Lower leg skin (tissue), 4 donors: ENCODE measurements around the gene PIP4K2A. TPM values are rescaled to one million over a fixed set of nuclear protein-coding genes. Genes with fewer than 3 reads are reported as not detected.
"Not testable (repeated sequence)": the region's sequence is repeated elsewhere in the genome, so short reads cannot be mapped to it uniquely, and the experiment has no call there.

Experiments
- DNase-seq, 2 donors: peaks; one replicate each; pipeline ENCODE4 v3.0.0-alpha.2; 2019; ENCODE audit warnings: low spot score in 2 of 2
- H3K4me3 ChIP-seq: fragments of 200-600 bp; sonication (generic); 2 replicates; pipeline ENCODE4 v1.5.1; 2017; ENCODE audit warnings: mild to moderate bottlenecking, low read depth; ENCODE audit not compliant: poor library complexity, severe bottlenecking
- POLR2A ChIP-seq, 2 donors: fragments of 450-650 bp; IDR thresholded peaks; one replicate each; pipeline ENCODE4 v1.6.1; 2016 to 2017; ENCODE audit warnings: antibody characterized with exemption in 2 of 2, mild to moderate bottlenecking in 1 of 2, moderate library complexity in 1 of 2
- WGBS, 2 donors: methylation state at CpG; one replicate each; pipeline ENCODE4 v1.1.5; 2018; 5-methylcytosine and 5-hydroxymethylcytosine counted together
- intact Hi-C: fragments of 100-400 bp; cut with DNase I; formaldehyde crosslinking; loops from one replicate; pipeline ENCODE4 v1.15.0; 2023; ENCODE audit warnings: low total_unique reads
- total RNA-seq, 4 donors: library from RNA; depleted of rRNA; stranded (reverse); fragments of >200 nt; gene quantifications; one replicate each; pipeline ENCODE4 v1.1.0, GENCODE V29; 2016
- TF ChIP-seq, protein P1 (sequence below), 3 donors: fragments of 450-650 bp; IDR thresholded peaks; one replicate each; pipeline ENCODE4 v1.5.1; 2016; ENCODE audit warnings: antibody characterized with exemption in 3 of 3, mild to moderate bottlenecking in 3 of 3, moderate library complexity in 2 of 3

The PIP4K2A gene
- total RNA-seq, 4 donors from 2014 or later = 2.3 to 12.4 (median 6.6) TPM

DNA sequence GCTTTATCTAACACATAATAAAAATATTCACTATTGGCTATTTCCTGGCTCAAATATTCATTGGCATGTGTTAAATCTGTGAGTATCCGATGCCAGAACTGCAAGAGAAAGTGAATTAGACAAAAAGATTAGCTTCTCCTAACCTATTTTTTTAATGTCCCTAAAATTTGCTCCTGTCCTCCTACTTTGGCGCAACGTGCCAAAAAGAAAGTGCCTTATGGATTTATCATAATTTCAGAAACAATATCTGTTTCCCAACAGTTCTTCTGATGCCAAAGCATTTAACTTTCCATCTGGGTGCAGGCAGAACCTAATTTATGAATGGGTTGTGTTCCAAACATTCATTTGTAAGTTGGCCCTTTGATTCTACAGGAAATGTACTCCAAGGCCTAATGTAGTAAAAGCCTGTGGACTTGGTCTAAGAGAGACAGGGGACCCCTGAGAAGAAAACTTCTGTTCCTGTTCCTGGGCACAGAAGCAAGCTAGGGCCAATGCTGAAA is 15.4 kb downstream of the PIP4K2A start:
- TF ChIP-seq, protein P1, sequence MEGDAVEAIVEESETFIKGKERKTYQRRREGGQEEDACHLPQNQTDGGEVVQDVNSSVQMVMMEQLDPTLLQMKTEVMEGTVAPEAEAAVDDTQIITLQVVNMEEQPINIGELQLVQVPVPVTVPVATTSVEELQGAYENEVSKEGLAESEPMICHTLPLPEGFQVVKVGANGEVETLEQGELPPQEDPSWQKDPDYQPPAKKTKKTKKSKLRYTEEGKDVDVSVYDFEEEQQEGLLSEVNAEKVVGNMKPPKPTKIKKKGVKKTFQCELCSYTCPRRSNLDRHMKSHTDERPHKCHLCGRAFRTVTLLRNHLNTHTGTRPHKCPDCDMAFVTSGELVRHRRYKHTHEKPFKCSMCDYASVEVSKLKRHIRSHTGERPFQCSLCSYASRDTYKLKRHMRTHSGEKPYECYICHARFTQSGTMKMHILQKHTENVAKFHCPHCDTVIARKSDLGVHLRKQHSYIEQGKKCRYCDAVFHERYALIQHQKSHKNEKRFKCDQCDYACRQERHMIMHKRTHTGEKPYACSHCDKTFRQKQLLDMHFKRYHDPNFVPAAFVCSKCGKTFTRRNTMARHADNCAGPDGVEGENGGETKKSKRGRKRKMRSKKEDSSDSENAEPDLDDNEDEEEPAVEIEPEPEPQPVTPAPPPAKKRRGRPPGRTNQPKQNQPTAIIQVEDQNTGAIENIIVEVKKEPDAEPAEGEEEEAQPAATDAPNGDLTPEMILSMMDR (IDR thresholded peaks at IDR 0.05) = no peak
- no peak for TF ChIP-seq POLR2A (IDR thresholded peaks at IDR 0.05)
- intact Hi-C loops = no loop called here
- no peak for DNase-seq
- H3K4me3 ChIP-seq = no peak overlapping the region
- WGBS, 2 donors = 46 to 56% methylated on average over 3 of the region's 3 CpGs

DNA sequence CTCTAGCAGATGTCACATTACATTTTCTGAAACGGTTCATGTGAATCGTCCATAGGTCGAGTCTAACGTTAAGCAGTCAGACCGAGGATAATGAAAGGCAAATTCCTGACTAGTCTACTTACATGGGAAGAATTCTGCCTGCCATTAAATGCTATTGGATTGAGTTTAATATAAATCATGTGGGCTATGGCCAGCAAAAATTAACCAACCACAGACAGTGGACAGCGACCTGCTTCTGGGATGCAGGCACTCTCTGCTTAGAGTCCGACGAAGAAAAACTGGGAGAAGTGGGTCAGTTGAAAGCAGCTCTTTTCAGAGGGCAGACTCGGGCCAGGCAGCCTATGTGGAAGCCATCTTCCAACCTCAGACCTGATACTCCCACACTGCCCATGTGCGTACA is 16.6 kb downstream of the PIP4K2A start:
- no peak for DNase-seq
- intact Hi-C loops = no loop called here
- no peak for TF ChIP-seq POLR2A (IDR thresholded peaks at IDR 0.05)
- TF ChIP-seq, protein P1 (IDR thresholded peaks at IDR 0.05) = no peak
- H3K4me3 ChIP-seq = no peak overlapping the region
- WGBS, 2 donors = 89 to 93% methylated on average over 10 of the region's 10 CpGs

DNA sequence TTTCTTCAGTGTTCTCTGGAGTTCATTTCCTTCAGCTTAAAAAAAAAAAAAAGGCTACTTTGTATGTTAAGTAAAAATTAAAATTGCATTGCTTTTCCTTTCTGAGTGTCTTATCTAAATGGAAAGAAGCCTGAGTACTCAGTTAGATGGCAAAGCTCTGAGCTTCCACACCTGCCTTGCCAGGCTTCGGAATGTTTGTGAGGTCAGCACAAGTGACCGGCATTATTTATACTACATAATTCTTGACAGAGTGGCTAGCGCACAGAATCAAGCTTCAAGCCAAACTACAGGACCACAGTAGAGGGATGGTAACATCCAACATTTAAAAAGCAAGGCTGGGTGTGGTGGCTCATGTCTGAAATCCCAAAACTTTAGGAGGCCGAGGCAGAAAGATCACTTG is 17.3 kb downstream of the PIP4K2A start:
- intact Hi-C loops = no loop called here
- no peak for TF ChIP-seq POLR2A (IDR thresholded peaks at IDR 0.05)
- TF ChIP-seq, protein P1 (IDR thresholded peaks at IDR 0.05) = no peak
- 96 to 97% methylated on average over 4 of the region's 4 CpGs for WGBS, 2 donors
- no peak for DNase-seq
- no peak overlapping the region for H3K4me3 ChIP-seq

DNA sequence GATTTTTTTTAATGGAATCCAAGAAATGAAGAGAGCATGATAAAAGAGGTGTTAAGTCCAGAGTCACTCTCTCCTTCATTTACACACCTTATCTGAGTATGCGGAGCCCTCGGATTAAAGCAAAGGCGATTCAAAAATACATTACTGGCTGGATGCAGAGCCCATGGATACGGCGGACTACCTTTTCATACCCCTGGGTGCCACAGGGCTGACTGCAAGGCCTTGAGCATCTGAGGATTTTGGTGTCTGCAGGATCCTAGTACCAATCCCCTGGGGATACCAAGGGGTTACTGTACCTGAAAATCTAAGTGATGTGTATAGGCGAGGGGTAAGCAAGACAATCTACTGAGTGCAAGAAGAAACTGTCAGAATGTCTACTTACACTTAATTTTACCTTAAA is 20.5 kb downstream of the PIP4K2A start:
- WGBS, 2 donors = 93 to 98% methylated on average over 6 of the region's 6 CpGs
- intact Hi-C loops = no loop called here

DNA sequence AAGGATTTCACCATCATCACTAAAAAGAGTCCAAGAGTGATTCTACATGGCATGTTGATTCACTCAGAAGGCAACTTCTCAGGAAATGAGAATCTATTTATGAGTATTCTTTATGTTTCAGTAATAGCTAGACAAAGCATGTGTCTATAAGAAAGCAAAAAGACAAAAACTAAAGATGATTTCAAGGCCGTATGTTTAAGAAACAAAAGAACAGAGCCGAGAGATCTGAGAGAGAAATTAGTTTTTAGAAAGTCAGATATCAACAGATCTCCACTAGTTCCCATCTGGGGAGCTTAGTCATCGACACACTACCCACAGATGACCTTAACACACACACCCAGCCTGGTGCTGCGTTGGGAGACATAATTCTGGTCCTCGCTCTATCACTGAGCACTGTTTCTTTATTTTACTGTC is 21.0 kb downstream of the PIP4K2A start:
- no peak overlapping the region for H3K4me3 ChIP-seq
- DNase-seq = no peak
- intact Hi-C loops = no loop called here
- WGBS, 2 donors = 62 to 63% methylated on average over 5 of the region's 5 CpGs
- TF ChIP-seq POLR2A (IDR thresholded peaks at IDR 0.05) = no peak
- TF ChIP-seq, protein P1 (IDR thresholded peaks at IDR 0.05) = no peak

More for the DNA sequence above, 20.5 kb downstream of the PIP4K2A start:
- H3K4me3 ChIP-seq = no peak overlapping the region
- TF ChIP-seq, protein P1 (IDR thresholded peaks at IDR 0.05) = no peak
- DNase-seq = no peak

DNA sequence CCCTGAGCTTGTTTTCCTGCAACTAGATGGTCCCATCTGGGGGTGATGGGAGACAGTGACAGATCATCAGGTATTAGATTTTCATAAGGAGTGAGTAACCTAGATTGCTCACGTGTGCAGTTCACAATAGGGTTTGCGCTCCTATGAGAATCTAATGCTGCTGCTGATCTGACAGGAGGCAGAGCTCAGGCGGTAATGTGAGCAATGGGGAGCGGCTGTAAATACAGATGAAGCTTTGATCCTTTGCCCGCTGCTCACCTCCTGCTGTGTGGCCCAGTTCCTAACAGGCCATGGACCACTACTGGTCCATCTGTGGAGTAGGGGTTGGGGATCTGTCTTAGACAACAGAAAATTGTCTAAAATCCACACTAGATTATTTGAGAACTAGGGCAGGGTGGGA is 22.3 kb downstream of the PIP4K2A start:
- DNase-seq, H3K4me3 ChIP-seq, intact Hi-C loops: not testable (repeated sequence)
- 90 to 95% methylated on average over 5 of the region's 5 CpGs for WGBS, 2 donors
